Ascending aorta (tissue), 2 donors: ENCODE data around the gene ARHGAP27. TPM values are rescaled to one million over a fixed set of nuclear protein-coding genes. Genes with fewer than 3 reads are reported as not detected.

Experiments
- DNase-seq, 2 donors: peaks; one replicate each; pipeline ENCODE4 v3.0.0-alpha.2; 2019; ENCODE audit warnings: low spot score in 2 of 2
- H3K27ac ChIP-seq, 2 donors: fragments of 200-600 bp; sonication (generic); one replicate each; pipeline ENCODE4 v1.5.1; 2016 to 2017; ENCODE audit warnings: mild to moderate bottlenecking in 1 of 2
- H3K27me3 ChIP-seq: fragments of 200-600 bp; sonication (generic); one replicate; pipeline ENCODE4 v1.5.1; 2017
- H3K36me3 ChIP-seq, 2 donors: fragments of 200-600 bp; sonication (generic); one replicate each; pipeline ENCODE4 v1.5.1; 2016
- H3K4me1 ChIP-seq, 2 donors: fragments of 200-600 bp; sonication (generic); one replicate each; pipeline ENCODE4 v1.5.1; 2016 to 2017; ENCODE audit warnings: mild to moderate bottlenecking in 1 of 2
- H3K4me3 ChIP-seq, 2 donors: fragments of 200-600 bp; sonication (generic); one replicate each; pipeline ENCODE4 v1.5.1; 2016 to 2017; ENCODE audit warnings: mild to moderate bottlenecking in 1 of 2
- H3K9me3 ChIP-seq, 2 donors: fragments of 200-600 bp; sonication (generic); one replicate each; pipeline ENCODE4 v1.5.1; 2016
- intact Hi-C: fragments of 100-400 bp; cut with DNase I; formaldehyde crosslinking; loops from one replicate; pipeline ENCODE4 v1.15.1; 2023
- total RNA-seq: library from RNA; depleted of rRNA; stranded (reverse); fragments of >200 nt; gene quantifications from one replicate; pipeline ENCODE4 v1.1.0, GENCODE V29; 2016
- TF ChIP-seq, protein P1 (sequence below), 3 experiments: fragments of 200-600 bp in 2 of 3; fragments of 450-650 bp in 1 of 3; sonication (generic) in 2 of 3; IDR thresholded peaks; one replicate each; pipeline ENCODE4 v1.5.1; 2016 to 2019; ENCODE audit warnings: antibody characterized with exemption in 3 of 3, mild to moderate bottlenecking in 1 of 3, moderate library complexity in 1 of 3

The ARHGAP27 gene
- total RNA-seq, 1 donor from 2014 or later = 80.6 TPM

DNA sequence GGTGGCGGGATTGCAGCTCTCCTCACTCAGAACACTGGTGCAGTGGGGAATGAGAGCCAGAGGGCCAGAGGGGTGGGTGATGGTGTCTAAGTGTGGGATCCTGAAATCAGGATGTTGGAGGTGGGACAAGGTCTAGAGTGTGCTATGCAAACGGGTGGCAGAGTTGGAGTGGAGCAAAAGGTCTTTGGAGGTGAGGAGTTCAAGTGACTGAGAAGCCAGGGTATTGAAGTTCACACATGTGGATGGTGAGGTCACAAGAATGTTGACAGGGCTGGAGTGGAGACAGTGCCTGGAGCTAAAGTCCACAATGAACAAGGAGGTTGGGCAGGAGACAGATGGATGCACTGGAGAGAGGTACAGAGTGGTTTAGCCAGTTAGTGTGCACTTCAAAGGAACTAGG, 77.6 kb downstream of the ARHGAP27 start:
- H3K27ac ChIP-seq = no peak overlapping the region
- TF ChIP-seq, protein P1, sequence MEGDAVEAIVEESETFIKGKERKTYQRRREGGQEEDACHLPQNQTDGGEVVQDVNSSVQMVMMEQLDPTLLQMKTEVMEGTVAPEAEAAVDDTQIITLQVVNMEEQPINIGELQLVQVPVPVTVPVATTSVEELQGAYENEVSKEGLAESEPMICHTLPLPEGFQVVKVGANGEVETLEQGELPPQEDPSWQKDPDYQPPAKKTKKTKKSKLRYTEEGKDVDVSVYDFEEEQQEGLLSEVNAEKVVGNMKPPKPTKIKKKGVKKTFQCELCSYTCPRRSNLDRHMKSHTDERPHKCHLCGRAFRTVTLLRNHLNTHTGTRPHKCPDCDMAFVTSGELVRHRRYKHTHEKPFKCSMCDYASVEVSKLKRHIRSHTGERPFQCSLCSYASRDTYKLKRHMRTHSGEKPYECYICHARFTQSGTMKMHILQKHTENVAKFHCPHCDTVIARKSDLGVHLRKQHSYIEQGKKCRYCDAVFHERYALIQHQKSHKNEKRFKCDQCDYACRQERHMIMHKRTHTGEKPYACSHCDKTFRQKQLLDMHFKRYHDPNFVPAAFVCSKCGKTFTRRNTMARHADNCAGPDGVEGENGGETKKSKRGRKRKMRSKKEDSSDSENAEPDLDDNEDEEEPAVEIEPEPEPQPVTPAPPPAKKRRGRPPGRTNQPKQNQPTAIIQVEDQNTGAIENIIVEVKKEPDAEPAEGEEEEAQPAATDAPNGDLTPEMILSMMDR (IDR thresholded peaks at IDR 0.05) = no peak
- H3K9me3 ChIP-seq = no peaks in the 10 kb centered on the region
- no peaks in the 10 kb centered on the region for H3K4me1 ChIP-seq
- intact Hi-C loops = no loop called here
- no peaks in the 10 kb centered on the region for H3K27me3 ChIP-seq
- H3K36me3 ChIP-seq = no peaks in the 10 kb centered on the region
- peak in 1 of 2 donors; percentile 34 for DNase-seq
- no peak overlapping the region for H3K4me3 ChIP-seq

DNA sequence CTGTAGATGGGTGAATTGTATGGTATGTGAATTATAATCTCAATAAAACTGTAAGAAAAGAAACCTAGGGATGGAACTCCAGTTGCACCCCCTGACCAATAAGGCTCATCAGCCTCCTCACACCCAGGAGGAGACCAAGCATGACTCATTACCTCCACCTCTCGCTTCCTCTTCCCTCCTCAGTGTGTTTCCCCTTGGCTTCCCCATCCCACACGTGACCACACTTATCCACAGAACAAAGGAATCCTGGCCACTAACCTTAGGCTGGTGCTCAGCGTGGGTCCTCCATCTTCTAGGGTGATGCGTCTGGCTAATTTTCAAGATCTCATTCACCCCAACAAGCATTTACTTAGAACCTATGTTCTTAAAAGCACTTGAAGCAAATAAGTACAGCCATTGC, 79.6 kb downstream of the ARHGAP27 start:
- no peak overlapping the region for H3K27ac ChIP-seq
- intact Hi-C loops = no loop called here
- no peak overlapping the region for H3K4me3 ChIP-seq
- no peaks in the 10 kb centered on the region for H3K4me1 ChIP-seq
- no peaks in the 10 kb centered on the region for H3K27me3 ChIP-seq
- peak in 1 of 2 donors; percentile 48 for DNase-seq
- no peaks in the 10 kb centered on the region for H3K9me3 ChIP-seq
- no peaks in the 10 kb centered on the region for H3K36me3 ChIP-seq
- TF ChIP-seq, protein P1 (IDR thresholded peaks at IDR 0.05) = no peak

DNA sequence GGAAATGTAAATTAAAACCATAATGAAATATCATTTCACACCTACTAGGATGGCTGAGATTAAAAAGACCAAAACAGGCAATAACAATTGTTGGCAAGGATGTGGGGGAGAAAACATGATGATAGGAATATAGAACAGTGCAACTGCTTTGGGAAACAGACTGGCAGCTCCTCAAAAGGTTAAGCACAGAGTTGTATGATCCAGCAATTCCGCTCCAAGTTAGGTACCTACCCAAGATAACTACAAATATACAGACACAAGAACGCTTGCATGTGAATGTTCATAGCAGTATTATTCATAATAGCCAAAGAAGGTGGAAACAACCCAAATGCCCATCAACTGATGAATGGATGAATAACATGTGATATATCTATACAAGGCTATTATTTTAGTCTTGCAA, 80.8 kb downstream of the ARHGAP27 start:
- H3K9me3 ChIP-seq = no peaks in the 10 kb centered on the region
- no peaks in the 10 kb centered on the region for H3K4me1 ChIP-seq
- TF ChIP-seq, protein P1 (IDR thresholded peaks at IDR 0.05) = no peak
- intact Hi-C loops = no loop called here
- DNase-seq = no peak
- H3K27me3 ChIP-seq = no peaks in the 10 kb centered on the region
- H3K27ac ChIP-seq = no peak overlapping the region
- no peaks in the 10 kb centered on the region for H3K36me3 ChIP-seq
- no peak overlapping the region for H3K4me3 ChIP-seq

DNA sequence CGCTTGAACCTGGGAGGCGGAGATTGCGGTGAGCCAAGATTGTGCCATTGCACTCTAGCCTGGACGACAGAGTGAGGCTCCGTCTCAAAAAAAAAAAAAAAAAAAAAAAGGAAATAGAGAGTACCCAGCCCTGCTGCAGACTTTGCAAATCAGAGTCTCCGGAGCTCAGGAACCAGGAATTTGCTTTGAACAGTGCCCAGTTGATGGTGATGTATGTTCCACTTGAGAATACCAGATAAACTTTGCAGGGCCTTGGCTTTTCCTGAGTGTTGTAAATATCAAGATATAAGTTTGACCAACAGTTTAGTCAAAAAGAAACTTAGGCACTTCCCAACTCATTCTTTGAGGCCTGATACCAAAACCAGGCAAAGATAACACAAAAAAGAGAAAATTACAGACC, 85.2 kb downstream of the ARHGAP27 start:
- H3K27ac ChIP-seq = no peak overlapping the region
- H3K27me3 ChIP-seq = no peaks in the 10 kb centered on the region
- H3K36me3 ChIP-seq = no peaks in the 10 kb centered on the region
- TF ChIP-seq, protein P1 (IDR thresholded peaks at IDR 0.05) = no peak
- peak in 1 of 2 donors; percentile 5 for DNase-seq
- no peaks in the 10 kb centered on the region for H3K9me3 ChIP-seq
- no peak overlapping the region for H3K4me3 ChIP-seq
- H3K4me1 ChIP-seq = no peaks in the 10 kb centered on the region
- intact Hi-C loops = no loop called here

DNA sequence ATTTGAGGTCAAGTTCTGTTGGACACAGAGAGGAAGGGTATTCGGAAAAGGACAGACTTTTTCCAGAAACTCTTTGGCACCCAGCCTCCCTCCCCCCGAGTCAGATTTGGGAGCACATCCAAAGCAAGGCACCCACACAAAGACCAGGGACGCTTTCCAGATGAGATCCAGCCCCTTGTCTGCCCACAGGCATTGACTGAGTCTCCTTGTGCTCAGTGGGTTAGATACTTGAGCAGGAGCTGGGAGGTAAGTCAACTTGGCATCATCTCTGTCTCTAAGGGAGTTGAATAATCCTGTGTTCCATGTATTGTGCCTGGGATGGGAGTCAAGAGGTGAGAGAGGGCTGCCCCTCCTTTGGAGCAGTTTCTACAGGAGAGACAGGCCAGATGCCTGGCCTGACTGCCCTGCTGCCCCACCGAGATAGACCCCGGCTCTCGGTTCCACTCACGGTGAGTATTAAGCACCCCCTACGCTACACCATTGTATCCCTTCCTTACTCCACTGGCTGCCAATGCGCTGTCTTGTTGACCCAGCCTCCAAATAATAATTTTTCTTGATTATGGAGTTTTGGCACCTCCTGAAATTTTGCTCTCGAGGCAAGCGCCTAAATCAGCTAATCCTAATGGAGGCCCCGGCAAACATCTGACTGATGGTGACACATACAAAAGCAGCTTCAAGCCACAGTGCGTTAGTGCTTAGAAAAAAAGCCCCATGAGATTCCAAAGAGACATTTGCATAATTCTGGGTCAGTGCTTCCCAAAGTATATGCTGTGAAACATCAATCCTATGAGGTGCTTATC, 86.3 kb downstream of the ARHGAP27 start:
- Histone ChIP-seq H3K4me3 (no peak overlapping the region), H3K4me1 (no peaks in the 10 kb centered on the region), H3K36me3 (no peaks in the 10 kb centered on the region), H3K27me3 (no peaks in the 10 kb centered on the region), H3K9me3 (no peaks in the 10 kb centered on the region), H3K27ac (peak overlapping the region in 1 of 2 donors; percentile 53)
- peak in 1 of 2 donors; percentile 62 for DNase-seq
- TF ChIP-seq, protein P1 (IDR thresholded peaks at IDR 0.05) = no peak
- intact Hi-C loops = no loop called here
